Lower lobe of right lung (tissue), 2 donors: ENCODE measurements around the gene PCSK6. TPM values are rescaled to one million over a fixed set of nuclear protein-coding genes. Genes with fewer than 3 reads are reported as not detected.

ENCODE experiments used
- ATAC-seq, 2 donors: fragments of 200-7000 bp; cut with Tn5 transposase; one replicate each; pipeline ENCODE4 v1.9.1; 2020 to 2022; ENCODE audit warnings: mild to moderate bottlenecking in 2 of 2, moderate library complexity in 2 of 2
- DNase-seq: peaks from one replicate; pipeline ENCODE4 v3.0.0-alpha.2; 2020
- H3K27ac ChIP-seq: fragments of 200-600 bp; one replicate; pipeline ENCODE4 v1.8.0; 2022
- H3K27me3 ChIP-seq: fragments of 200-600 bp; one replicate; pipeline ENCODE4 v1.8.0; 2022; ENCODE audit warnings: low read depth
- H3K36me3 ChIP-seq: fragments of 200-600 bp; one replicate; pipeline ENCODE4 v1.8.0; 2022; ENCODE audit warnings: mild to moderate bottlenecking
- H3K4me1 ChIP-seq: fragments of 200-600 bp; one replicate; pipeline ENCODE4 v1.8.0; 2022
- H3K4me3 ChIP-seq: fragments of 200-600 bp; one replicate; pipeline ENCODE4 v1.8.0; 2022; ENCODE audit warnings: mild to moderate bottlenecking
- H3K9me3 ChIP-seq: fragments of 200-600 bp; one replicate; pipeline ENCODE4 v1.8.0; 2022
- intact Hi-C: fragments of 100-400 bp; cut with DNase I; formaldehyde crosslinking; loops from one replicate; pipeline ENCODE4 v1.11.0; 2022
- total RNA-seq: library from RNA; stranded (reverse); fragmentation: NEBNext Ultra II Directional; extraction: Animal tissue kit (Norgen Biotek cat#: 25700); gene quantifications from one replicate; pipeline ENCODE4 v1.2.1, GENCODE V29; 2021
- TF ChIP-seq, protein P1 (sequence below): fragments of 200-600 bp; IDR thresholded peaks from one replicate; pipeline ENCODE4 v1.8.0; 2022; ENCODE audit warnings: antibody characterized with exemption, mild to moderate bottlenecking
- donor health status: DM: no; HTN: yes; CAD: no; lungs with severe emphysema.

Gene PCSK6
- total RNA-seq, 1 donor from 2014 or later: 12.3 TPM

DNA sequence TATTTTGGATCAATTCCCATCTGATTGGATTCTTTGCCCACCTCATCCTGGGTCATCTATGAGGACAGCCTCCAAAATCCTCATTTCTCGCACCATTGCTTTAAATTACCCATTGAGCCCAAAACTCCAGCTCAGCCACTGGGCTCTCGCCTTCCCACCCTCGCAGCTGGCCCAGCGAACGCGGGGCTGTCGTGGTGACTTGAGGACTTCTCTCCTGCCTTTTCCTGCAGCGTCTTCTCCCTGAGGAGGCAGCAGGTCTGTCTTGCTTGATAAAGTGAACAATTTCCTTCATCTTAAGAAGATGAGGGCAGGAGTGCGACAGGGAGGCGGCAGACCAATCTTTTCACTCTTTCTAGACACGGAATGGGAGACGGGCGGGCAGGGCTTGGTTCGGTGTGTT lies 161.5 kb downstream of the PCSK6 start:
- intact Hi-C loops: no loop called here
- ATAC-seq (no peak), DNase-seq (no peak)
- Histone ChIP-seq H3K27ac (no peak overlapping the region), H3K36me3 (no peaks in the 10 kb centered on the region), H3K9me3 (no peaks in the 10 kb centered on the region), H3K4me3 (no peak overlapping the region), H3K27me3 (no peaks in the 10 kb centered on the region), H3K4me1 (no peaks in the 10 kb centered on the region)
- TF ChIP-seq, protein P1, sequence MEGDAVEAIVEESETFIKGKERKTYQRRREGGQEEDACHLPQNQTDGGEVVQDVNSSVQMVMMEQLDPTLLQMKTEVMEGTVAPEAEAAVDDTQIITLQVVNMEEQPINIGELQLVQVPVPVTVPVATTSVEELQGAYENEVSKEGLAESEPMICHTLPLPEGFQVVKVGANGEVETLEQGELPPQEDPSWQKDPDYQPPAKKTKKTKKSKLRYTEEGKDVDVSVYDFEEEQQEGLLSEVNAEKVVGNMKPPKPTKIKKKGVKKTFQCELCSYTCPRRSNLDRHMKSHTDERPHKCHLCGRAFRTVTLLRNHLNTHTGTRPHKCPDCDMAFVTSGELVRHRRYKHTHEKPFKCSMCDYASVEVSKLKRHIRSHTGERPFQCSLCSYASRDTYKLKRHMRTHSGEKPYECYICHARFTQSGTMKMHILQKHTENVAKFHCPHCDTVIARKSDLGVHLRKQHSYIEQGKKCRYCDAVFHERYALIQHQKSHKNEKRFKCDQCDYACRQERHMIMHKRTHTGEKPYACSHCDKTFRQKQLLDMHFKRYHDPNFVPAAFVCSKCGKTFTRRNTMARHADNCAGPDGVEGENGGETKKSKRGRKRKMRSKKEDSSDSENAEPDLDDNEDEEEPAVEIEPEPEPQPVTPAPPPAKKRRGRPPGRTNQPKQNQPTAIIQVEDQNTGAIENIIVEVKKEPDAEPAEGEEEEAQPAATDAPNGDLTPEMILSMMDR: no peak

DNA sequence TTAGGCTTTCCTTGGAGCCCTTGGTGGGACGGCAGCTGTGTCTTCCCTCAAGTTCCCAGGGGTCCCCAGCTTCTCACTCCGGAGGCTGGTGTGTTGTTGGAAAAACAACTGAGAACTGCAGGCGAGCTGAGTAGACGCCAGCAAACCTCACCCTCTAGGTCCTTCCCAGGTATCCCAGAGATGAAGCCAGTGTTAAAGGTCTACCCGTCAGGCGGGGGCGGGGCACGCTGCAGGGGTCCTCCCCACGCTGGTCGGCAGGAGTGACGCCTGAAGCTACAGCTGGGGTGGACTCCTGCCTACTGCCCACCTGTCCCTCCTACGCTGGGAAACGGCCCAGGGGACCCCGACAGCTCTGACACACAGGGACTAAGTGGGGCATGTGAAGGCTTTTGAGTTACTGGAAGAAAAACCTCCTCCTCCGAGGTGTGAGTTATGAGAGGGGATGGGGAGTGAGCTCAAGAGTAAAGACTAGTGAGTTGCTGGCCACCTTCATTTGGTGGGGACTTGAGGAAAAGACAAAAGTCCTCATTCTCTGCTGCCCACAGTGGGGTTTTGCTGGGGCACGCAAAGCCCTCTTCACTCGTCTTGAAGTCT lies 162.3 kb downstream of the PCSK6 start:
- no peaks in the 10 kb centered on the region for H3K36me3 ChIP-seq
- ATAC-seq (no peak), DNase-seq (no peak)

DNA sequence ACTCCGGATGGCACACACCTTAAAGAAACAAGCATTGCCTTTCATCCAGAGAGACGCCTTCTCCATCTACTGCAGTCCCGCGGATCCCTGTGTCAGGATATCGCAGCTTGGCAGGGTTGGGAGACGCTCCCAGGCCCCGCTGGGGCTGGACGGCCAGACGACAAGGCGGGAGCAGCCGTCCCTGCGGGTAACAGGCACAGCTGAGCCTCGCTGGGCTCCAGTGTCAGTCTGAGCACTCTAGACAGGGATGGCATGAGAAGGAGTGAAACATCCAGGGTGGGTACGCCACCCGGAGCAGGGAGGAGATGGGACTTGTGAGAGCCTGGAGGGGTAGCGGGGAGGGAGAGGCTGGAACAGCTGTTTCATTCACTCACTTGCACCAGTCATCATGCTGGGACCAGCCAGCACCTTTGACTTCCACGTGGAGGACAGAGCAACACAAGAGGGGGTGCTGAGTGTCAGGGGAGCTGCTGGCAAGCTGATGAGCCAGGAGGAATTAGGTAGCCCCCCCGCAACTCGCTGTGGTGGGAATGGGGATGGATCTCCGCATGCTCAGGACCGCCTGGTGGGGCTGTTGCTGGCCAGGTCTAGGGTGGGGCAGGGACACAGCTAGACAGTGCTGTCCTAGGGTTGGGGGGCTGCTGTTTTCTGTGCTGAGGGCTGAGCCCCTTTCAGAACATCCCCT lies 162.9 kb downstream of the PCSK6 start:
- TF ChIP-seq, protein P1: no peak
- H3K27me3 ChIP-seq: no peaks in the 10 kb centered on the region
- no peaks in the 10 kb centered on the region for H3K9me3 ChIP-seq
- no peak for DNase-seq
- no peak overlapping the region for H3K27ac ChIP-seq
- intact Hi-C loops: no loop called here
- no peaks in the 10 kb centered on the region for H3K36me3 ChIP-seq
- no peak for ATAC-seq
- H3K4me3 ChIP-seq: no peak overlapping the region
- no peaks in the 10 kb centered on the region for H3K4me1 ChIP-seq

More for the DNA sequence above, 162.3 kb downstream of the PCSK6 start:
- TF ChIP-seq, protein P1: no peak
- Histone ChIP-seq H3K9me3 (no peaks in the 10 kb centered on the region), H3K27ac (no peak overlapping the region), H3K27me3 (no peaks in the 10 kb centered on the region), H3K4me3 (no peak overlapping the region), H3K4me1 (no peaks in the 10 kb centered on the region)
- intact Hi-C loops: no loop called here

DNA sequence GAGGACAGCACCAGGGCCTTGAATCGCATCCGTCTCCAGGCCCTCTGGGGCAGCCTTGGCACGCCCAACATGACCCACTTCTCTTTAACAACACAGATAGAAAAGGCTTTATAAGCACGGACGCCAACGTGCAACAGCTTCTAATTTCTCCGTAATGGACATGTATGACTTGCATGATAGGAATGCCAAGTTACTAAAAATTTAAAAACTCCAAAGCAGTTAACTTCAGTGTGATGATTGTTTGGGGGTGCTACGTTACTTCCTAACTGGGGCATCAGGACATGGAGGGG lies 163.5 kb downstream of the PCSK6 start:
- DNase-seq (no peak), ATAC-seq (no peak)
- intact Hi-C loops: no loop called here
- Histone ChIP-seq H3K36me3 (no peaks in the 10 kb centered on the region), H3K27me3 (no peaks in the 10 kb centered on the region), H3K4me1 (no peaks in the 10 kb centered on the region), H3K27ac (no peak overlapping the region), H3K9me3 (no peaks in the 10 kb centered on the region), H3K4me3 (no peak overlapping the region)
- TF ChIP-seq, protein P1: no peak

DNA sequence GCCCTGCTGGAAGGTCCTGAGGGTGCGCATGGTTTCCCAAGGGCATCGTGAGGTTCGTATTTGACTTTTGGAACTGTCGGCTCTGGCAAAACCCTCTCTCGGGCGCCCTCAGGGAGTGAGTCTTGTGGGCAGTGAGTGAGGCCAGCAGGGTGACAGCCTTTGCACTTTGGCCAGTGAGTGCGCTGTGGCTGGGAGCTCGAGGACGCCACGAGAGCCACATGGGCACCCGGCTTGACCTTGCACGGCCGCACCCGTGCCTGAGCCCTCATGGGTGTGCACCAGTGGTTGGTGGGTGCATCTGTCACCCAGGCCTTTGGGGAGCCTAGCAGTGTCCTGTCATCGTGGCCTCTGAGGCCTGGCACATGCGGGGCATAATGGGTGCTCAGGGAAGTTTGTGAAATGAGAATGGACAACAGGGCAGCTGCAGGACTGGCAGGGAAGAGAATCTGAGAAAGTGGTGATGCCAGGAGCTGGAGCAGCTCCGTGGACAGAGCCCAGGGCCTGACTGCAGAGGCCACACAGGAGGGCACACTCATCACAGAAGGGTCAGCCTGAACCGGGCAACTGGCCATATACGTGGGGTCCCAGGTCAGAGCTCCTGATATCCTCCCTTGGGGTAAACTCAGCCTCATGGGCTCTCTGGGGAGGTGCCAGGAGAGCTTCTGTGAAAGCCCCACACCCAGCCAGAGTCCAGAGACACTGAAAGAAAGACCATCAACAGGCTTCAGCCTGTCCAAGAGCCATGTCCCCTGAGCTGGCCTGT lies 164.1 kb downstream of the PCSK6 start:
- ATAC-seq (no peak), DNase-seq (no peak)
- intact Hi-C loops: no loop called here
- Histone ChIP-seq H3K36me3 (no peaks in the 10 kb centered on the region), H3K9me3 (no peaks in the 10 kb centered on the region), H3K4me1 (no peaks in the 10 kb centered on the region), H3K27ac (no peak overlapping the region), H3K27me3 (no peaks in the 10 kb centered on the region), H3K4me3 (no peak overlapping the region)
- TF ChIP-seq, protein P1: no peak
